PC-9 (cell line): Measurements from ENCODE around the gene PPP2R2B. TPM values are rescaled to one million over a fixed set of nuclear protein-coding genes. Genes with fewer than 3 reads are reported as not detected.

ENCODE experiments used
- BruUV-seq: library from RNA; stranded (reverse); fragments of 400-500 nt; replicated peaks from 2 replicates; lab custom pipeline; 2021; lab: Mats Ljungman, UMichigan
- CTCF ChIA-PET: fragments of 300-600 bp; sonication (Branson Sonifier 250); formaldehyde crosslinking; loops from one replicate; lab custom pipeline; 2022; ENCODE audit warnings: antibody characterized with exemption; lab: Charles Lee
- POLR2A ChIA-PET: fragments of 300-600 bp; sonication (Branson Sonifier 250); formaldehyde crosslinking; loops from one replicate; lab custom pipeline; 2022; ENCODE audit warnings: antibody characterized with exemption; ENCODE audit not compliant: unreplicated experiment; lab: Charles Lee
- DNase-seq, 2 experiments: peaks; one replicate each; pipeline versions ENCODE4 v3.0.0 to v3.0.0-alpha.2; 2015 to 2022; ENCODE audit warnings: mixed read lengths in 1 of 2
- H2AFZ ChIP-seq: fragments of 200-600 bp; sonication (generic); 2 replicates; pipeline ENCODE4 v1.8.1; 2017; ENCODE audit warnings: antibody characterized with exemption
- H3F3A ChIP-seq: fragments of 200-600 bp; sonication (generic); 2 replicates; pipeline ENCODE4 v1.8.1; 2017; ENCODE audit warnings: antibody characterized with exemption, mild to moderate bottlenecking, low read depth; ENCODE audit not compliant: insufficient read depth
- H3K27ac ChIP-seq: fragments of 200-600 bp; sonication (generic); 2 replicates; pipeline ENCODE4 v1.6.1; 2016; ENCODE audit warnings: mixed run types
- H3K27me3 ChIP-seq: fragments of 200-600 bp; sonication (generic); 2 replicates; pipeline ENCODE4 v1.6.1; 2016; ENCODE audit warnings: low read depth, mixed run types; ENCODE audit not compliant: insufficient read depth
- H3K36me3 ChIP-seq: fragments of 200-600 bp; sonication (generic); 2 replicates; pipeline ENCODE4 v1.6.1; 2016; ENCODE audit warnings: low read depth, mixed run types
- H3K4me1 ChIP-seq: fragments of 200-600 bp; sonication (generic); replicated peaks from 2 replicates; pipeline ENCODE4 v1.6.1; 2016; ENCODE audit warnings: mixed run types; ENCODE audit not compliant: insufficient read depth
- H3K4me2 ChIP-seq: fragments of 200-600 bp; sonication (generic); 2 replicates; pipeline ENCODE4 v1.6.1; 2017; ENCODE audit warnings: mixed run types
- H3K4me3 ChIP-seq: fragments of 200-600 bp; sonication (generic); 2 replicates; pipeline ENCODE4 v1.6.1; 2016; ENCODE audit warnings: mixed run types
- H3K79me2 ChIP-seq: fragments of 200-600 bp; sonication (generic); 2 replicates; pipeline ENCODE4 v1.6.1; 2017; ENCODE audit warnings: low read depth, mixed run types
- H3K9me2 ChIP-seq: fragments of 200-600 bp; sonication (generic); 2 replicates; pipeline ENCODE4 v1.8.1; 2017; ENCODE audit warnings: mild to moderate bottlenecking; ENCODE audit not compliant: insufficient read depth
- H3K9me3 ChIP-seq: fragments of 200-600 bp; sonication (generic); 2 replicates; pipeline ENCODE4 v1.8.1; 2016; ENCODE audit warnings: low read depth; ENCODE audit not compliant: insufficient read depth
- H4K20me1 ChIP-seq: fragments of 200-600 bp; sonication (generic); 2 replicates; pipeline ENCODE4 v1.8.1; 2017; ENCODE audit not compliant: insufficient read depth
- CTCF ChIP-seq: fragments of 200-600 bp; sonication (generic); conservative IDR thresholded peaks from 2 replicates; pipeline ENCODE4 v1.6.1; 2017; ENCODE audit warnings: mixed run types, antibody characterized with exemption, mild to moderate bottlenecking, moderate library complexity
- EZH2 ChIP-seq: fragments of 200-600 bp; sonication (generic); IDR thresholded peaks from 2 replicates; pipeline ENCODE4 v1.8.0; 2017; ENCODE audit warnings: antibody characterized with exemption, low read depth
- intact Hi-C: fragments of 100-400 bp; cut with micrococcal nuclease; formaldehyde crosslinking; loops from one replicate; pipeline ENCODE4 v1.10.0; 2022; ENCODE audit not compliant: unreplicated experiment
- total RNA-seq: library from RNA; stranded (reverse); gene quantifications from 2 replicates; pipeline ENCODE4 v1.2.3, GENCODE V29; 2021

PPP2R2B gene
- total RNA-seq, 1 experiment from 2014 or later: not detected

- H3K4me3 ChIP-seq: no peak overlapping the region
- POLR2A ChIA-PET: no interaction called here
- H3K4me2 ChIP-seq: no peak overlapping the region
- no peaks in the 10 kb centered on the region for H3K36me3 ChIP-seq
- no peaks in the 10 kb centered on the region for H3K79me2 ChIP-seq
- no peaks in the 10 kb centered on the region for H3F3A ChIP-seq
- H4K20me1 ChIP-seq: no peaks in the 10 kb centered on the region
- no peaks in the 10 kb centered on the region for H3K9me2 ChIP-seq
- no peaks in the 10 kb centered on the region for H3K4me1 ChIP-seq
- TF ChIP-seq EZH2: no peak
- TF ChIP-seq CTCF: no peak
- BruUV-seq: no TSS peak
- H2AFZ ChIP-seq: no peak overlapping the region
- no peak overlapping the region for H3K27ac ChIP-seq
- DNase-seq: no peak
- no peaks in the 10 kb centered on the region for H3K27me3 ChIP-seq
- no peaks in the 10 kb centered on the region for H3K9me3 ChIP-seq
- intact Hi-C loops: no loop called here
- CTCF ChIA-PET: no interaction called here
These were observed 132.5 kb downstream of the PPP2R2B start for GRCh38 chr5:146745931-146746577.

- CTCF ChIA-PET: no interaction called here
- Histone ChIP-seq H3K27me3 (no peaks in the 10 kb centered on the region), H3K4me1 (no peaks in the 10 kb centered on the region), H3F3A (no peaks in the 10 kb centered on the region), H3K27ac (no peak overlapping the region), H2AFZ (no peak overlapping the region), H3K4me3 (no peak overlapping the region), H3K36me3 (no peaks in the 10 kb centered on the region), H3K4me2 (no peak overlapping the region), H3K9me2 (no peaks in the 10 kb centered on the region), H3K9me3 (no peaks in the 10 kb centered on the region), H3K79me2 (no peaks in the 10 kb centered on the region), H4K20me1 (no peaks in the 10 kb centered on the region)
- DNase-seq: no peak
- no TSS peak for BruUV-seq
- POLR2A ChIA-PET: no interaction called here
- intact Hi-C loops: no loop called here
- TF ChIP-seq CTCF: no peak
- TF ChIP-seq EZH2: no peak
These were observed 134.3 kb downstream of the PPP2R2B start for GRCh38 chr5:146744068-146744745.

- DNase-seq: no peak
- intact Hi-C loops: no loop called here
- Histone ChIP-seq H3K4me1 (peaks cover 28% of the 10 kb centered on the region), H4K20me1 (no peaks in the 10 kb centered on the region), H3K9me2 (no peaks in the 10 kb centered on the region), H3K79me2 (no peaks in the 10 kb centered on the region), H2AFZ (no peak overlapping the region), H3K27me3 (no peaks in the 10 kb centered on the region), H3F3A (peaks cover 20% of the 10 kb centered on the region; the same call in 1 of the 2 replicates), H3K27ac (no peak overlapping the region), H3K36me3 (no peaks in the 10 kb centered on the region), H3K9me3 (peaks cover 6% of the 10 kb centered on the region; the same call in 1 of the 2 replicates), H3K4me3 (no peak overlapping the region), H3K4me2 (no peak overlapping the region)
- no TSS peak for BruUV-seq
- ChIA-PET CTCF (no interaction called here), POLR2A (no interaction called here)
- TF ChIP-seq EZH2 (no peak), CTCF (no peak)
These were observed 143.5 kb downstream of the PPP2R2B start for GRCh38 chr5:146734936-146735577.
